Ascending aorta (tissue), 2 donors: Measurements from ENCODE around the gene TMEM86A. TPM values are rescaled to one million over a fixed set of nuclear protein-coding genes. Genes with fewer than 3 reads are reported as not detected.
"Not testable (repeated sequence)": the region's sequence is repeated elsewhere in the genome, so short reads cannot be mapped to it uniquely, and the experiment has no call there.

Source experiments
- DNase-seq, 2 donors: peaks; one replicate each; pipeline ENCODE4 v3.0.0-alpha.2; 2019; ENCODE audit warnings: low spot score in 2 of 2
- H3K27ac ChIP-seq, 2 donors: fragments of 200-600 bp; sonication (generic); one replicate each; pipeline ENCODE4 v1.5.1; 2016 to 2017; ENCODE audit warnings: mild to moderate bottlenecking in 1 of 2
- H3K27me3 ChIP-seq: fragments of 200-600 bp; sonication (generic); one replicate; pipeline ENCODE4 v1.5.1; 2017
- H3K36me3 ChIP-seq, 2 donors: fragments of 200-600 bp; sonication (generic); one replicate each; pipeline ENCODE4 v1.5.1; 2016
- H3K4me1 ChIP-seq, 2 donors: fragments of 200-600 bp; sonication (generic); one replicate each; pipeline ENCODE4 v1.5.1; 2016 to 2017; ENCODE audit warnings: mild to moderate bottlenecking in 1 of 2
- H3K4me3 ChIP-seq, 2 donors: fragments of 200-600 bp; sonication (generic); one replicate each; pipeline ENCODE4 v1.5.1; 2016 to 2017; ENCODE audit warnings: mild to moderate bottlenecking in 1 of 2
- H3K9me3 ChIP-seq, 2 donors: fragments of 200-600 bp; sonication (generic); one replicate each; pipeline ENCODE4 v1.5.1; 2016
- intact Hi-C: fragments of 100-400 bp; cut with DNase I; formaldehyde crosslinking; loops from one replicate; pipeline ENCODE4 v1.15.1; 2023
- total RNA-seq: library from RNA; depleted of rRNA; stranded (reverse); fragments of >200 nt; gene quantifications from one replicate; pipeline ENCODE4 v1.1.0, GENCODE V29; 2016
- TF ChIP-seq, protein P1 (sequence below), 3 experiments: fragments of 200-600 bp in 2 of 3; fragments of 450-650 bp in 1 of 3; sonication (generic) in 2 of 3; IDR thresholded peaks; one replicate each; pipeline ENCODE4 v1.5.1; 2016 to 2019; ENCODE audit warnings: antibody characterized with exemption in 3 of 3, mild to moderate bottlenecking in 1 of 3, moderate library complexity in 1 of 3

Gene TMEM86A
- total RNA-seq, 1 donor from 2014 or later = 4.8 TPM

DNA sequence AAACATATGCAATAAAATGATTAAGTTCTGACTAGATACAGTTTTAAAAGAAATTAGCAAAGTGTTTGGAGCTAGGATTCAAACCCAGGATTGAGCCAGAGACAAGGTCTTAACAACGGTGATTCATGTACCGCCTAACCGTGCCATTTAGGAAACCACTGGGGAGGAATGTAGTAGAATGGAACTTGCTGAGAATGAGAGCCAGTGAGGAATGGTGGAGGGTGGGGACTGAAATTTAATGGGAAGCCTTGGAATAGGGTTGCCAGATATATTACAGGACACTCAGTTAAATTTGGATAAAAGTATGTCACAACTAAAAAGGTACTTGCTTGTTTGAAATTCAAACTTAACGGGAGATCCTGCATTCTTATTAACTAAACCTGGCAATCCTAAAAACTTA lies 30.4 kb upstream of the TMEM86A start:
- Histone ChIP-seq H3K27me3 (no peaks in the 10 kb centered on the region), H3K27ac (no peak overlapping the region), H3K4me1 (no peaks in the 10 kb centered on the region), H3K4me3 (no peak overlapping the region), H3K36me3 (no peaks in the 10 kb centered on the region), H3K9me3 (no peaks in the 10 kb centered on the region)
- TF ChIP-seq, protein P1, sequence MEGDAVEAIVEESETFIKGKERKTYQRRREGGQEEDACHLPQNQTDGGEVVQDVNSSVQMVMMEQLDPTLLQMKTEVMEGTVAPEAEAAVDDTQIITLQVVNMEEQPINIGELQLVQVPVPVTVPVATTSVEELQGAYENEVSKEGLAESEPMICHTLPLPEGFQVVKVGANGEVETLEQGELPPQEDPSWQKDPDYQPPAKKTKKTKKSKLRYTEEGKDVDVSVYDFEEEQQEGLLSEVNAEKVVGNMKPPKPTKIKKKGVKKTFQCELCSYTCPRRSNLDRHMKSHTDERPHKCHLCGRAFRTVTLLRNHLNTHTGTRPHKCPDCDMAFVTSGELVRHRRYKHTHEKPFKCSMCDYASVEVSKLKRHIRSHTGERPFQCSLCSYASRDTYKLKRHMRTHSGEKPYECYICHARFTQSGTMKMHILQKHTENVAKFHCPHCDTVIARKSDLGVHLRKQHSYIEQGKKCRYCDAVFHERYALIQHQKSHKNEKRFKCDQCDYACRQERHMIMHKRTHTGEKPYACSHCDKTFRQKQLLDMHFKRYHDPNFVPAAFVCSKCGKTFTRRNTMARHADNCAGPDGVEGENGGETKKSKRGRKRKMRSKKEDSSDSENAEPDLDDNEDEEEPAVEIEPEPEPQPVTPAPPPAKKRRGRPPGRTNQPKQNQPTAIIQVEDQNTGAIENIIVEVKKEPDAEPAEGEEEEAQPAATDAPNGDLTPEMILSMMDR (IDR thresholded peaks at IDR 0.05) = no peak
- no peak for DNase-seq
- intact Hi-C loops = no loop called here

DNA sequence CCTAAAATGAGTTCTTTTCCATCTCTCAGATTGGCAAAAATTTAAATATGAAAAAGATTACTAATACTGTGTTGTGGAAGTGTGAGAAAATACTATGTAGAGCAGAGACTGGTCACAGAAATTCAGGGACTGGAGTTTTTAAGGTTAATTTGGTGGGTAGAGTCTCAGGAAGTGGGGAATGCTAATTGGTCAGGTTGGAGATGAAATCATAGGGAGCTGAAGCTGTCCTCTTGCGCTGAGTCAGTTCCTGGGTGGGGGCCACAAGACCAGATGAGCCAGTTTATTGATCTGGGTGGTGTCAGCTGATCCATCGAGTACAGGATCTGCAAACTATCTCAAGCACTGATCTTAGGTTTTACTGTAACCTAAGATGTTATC lies 29.4 kb upstream of the TMEM86A start:
- intact Hi-C loops = no loop called here
- Histone ChIP-seq H3K4me3 (no peak overlapping the region), H3K27me3 (no peaks in the 10 kb centered on the region), H3K36me3 (no peaks in the 10 kb centered on the region), H3K9me3 (no peaks in the 10 kb centered on the region), H3K4me1 (no peaks in the 10 kb centered on the region), H3K27ac (no peak overlapping the region)
- DNase-seq = no peak
- TF ChIP-seq, protein P1 (IDR thresholded peaks at IDR 0.05) = no peak

DNA sequence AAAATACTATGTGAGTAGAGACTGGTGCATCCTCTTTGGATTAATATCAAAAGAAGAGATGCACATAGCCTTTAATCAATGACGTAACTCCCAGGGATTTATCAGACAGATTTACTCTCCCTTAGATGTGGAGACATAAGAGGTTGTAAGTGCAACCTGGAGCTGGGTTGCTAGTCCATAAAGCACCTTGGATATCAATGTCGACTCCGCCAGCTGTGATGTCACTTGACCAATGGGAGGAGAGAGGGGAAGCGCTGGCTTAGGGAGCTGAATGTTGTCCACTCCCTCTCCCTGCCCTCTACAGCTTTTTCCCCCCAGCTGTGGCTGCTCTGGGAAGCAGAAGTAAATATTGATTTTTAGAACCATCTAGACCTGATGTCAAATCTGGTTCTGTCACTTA lies 28.9 kb upstream of the TMEM86A start:
- no peak overlapping the region for H3K4me3 ChIP-seq
- no peaks in the 10 kb centered on the region for H3K4me1 ChIP-seq
- H3K27ac ChIP-seq = no peak overlapping the region
- H3K36me3 ChIP-seq = no peaks in the 10 kb centered on the region
- no peak for DNase-seq
- TF ChIP-seq, protein P1 (IDR thresholded peaks at IDR 0.05) = no peak
- no peaks in the 10 kb centered on the region for H3K9me3 ChIP-seq
- H3K27me3 ChIP-seq = no peaks in the 10 kb centered on the region
- intact Hi-C loops = no loop called here

DNA sequence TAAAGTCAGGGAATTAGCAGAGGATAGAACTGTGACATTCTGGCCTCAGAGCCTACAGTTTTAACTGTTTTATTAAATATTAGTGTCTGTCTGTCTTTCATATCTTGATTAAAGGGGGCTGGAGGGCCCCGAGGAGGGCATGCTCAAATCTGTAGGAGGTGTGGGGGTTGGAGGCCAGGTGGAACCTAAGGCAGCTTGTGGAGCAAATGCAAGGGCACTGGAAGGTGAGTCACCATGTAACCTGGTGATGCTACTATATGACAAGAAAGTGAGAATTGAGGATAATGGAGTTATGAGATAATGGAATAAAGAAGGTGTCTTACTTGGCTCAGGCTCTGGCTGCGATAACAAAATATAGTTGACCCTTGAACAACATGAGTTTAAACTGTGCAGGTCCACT lies 27.3 kb upstream of the TMEM86A start:
- DNase-seq = no peak
- Histone ChIP-seq H3K27ac (no peak overlapping the region), H3K36me3 (no peaks in the 10 kb centered on the region), H3K9me3 (no peaks in the 10 kb centered on the region), H3K27me3 (no peaks in the 10 kb centered on the region), H3K4me3 (no peak overlapping the region), H3K4me1 (no peaks in the 10 kb centered on the region)
- intact Hi-C loops = no loop called here
- TF ChIP-seq, protein P1 (IDR thresholded peaks at IDR 0.05) = no peak

DNA sequence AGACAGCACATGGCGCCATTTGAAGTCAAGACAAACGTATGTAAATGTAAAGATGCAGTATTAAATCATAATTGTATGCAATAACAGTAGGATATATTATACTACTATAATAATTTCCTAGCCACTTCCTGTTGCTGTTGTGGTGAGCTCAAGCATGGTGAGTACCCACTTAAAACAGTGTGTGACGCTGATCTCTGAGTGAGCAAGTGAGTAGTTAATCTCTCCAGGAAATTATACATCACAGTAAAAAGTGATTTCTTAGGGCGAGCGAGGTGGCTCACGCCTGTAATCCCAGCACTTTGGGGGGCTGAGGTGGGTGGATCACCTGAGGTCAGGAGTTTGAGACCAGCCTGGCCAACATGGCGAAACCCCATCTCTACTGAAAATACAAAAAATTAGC lies 26.4 kb upstream of the TMEM86A start:
- H3K36me3 ChIP-seq, H3K4me1 ChIP-seq, intact Hi-C loops, DNase-seq, H3K4me3 ChIP-seq, H3K27ac ChIP-seq, H3K9me3 ChIP-seq, H3K27me3 ChIP-seq: not testable (repeated sequence)

DNA sequence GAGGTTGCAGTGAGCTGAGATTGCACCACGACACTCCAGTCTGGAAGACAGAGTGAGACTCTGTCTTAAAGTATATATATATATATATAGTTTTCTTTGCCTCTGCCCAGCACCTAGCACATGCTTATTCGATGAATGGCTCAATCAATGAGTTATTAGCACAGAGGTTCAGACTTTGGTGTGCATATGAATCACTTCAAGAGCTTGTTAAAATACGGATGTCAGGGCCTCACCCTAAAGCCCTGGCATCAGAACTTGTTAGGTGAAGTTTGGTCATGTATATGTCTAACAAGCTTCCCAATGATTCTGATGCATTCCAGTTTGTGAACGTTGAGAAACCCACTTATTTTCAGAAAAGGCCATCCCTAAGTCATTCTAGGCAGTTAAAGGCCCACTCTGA lies 21.8 kb upstream of the TMEM86A start:
- Histone ChIP-seq H3K4me3 (no peak overlapping the region), H3K36me3 (no peaks in the 10 kb centered on the region), H3K9me3 (no peaks in the 10 kb centered on the region), H3K27ac (no peak overlapping the region), H3K4me1 (no peaks in the 10 kb centered on the region), H3K27me3 (no peaks in the 10 kb centered on the region)
- no peak for DNase-seq
- TF ChIP-seq, protein P1 (IDR thresholded peaks at IDR 0.05) = no peak
- intact Hi-C loops = no loop called here
